CD4-positive, alpha-beta T cell treated with Interferon gamma for 1 hour (primary cell): ENCODE data around the gene ATP8A2.
A peak's percentile ranks its signal among the peaks of the same experiment; 100 is the strongest.

Source experiments
- DNase-seq: peaks from one replicate; pipeline ENCODE4 v3.0.0-alpha.2; 2020

Gene ATP8A2

DNA sequence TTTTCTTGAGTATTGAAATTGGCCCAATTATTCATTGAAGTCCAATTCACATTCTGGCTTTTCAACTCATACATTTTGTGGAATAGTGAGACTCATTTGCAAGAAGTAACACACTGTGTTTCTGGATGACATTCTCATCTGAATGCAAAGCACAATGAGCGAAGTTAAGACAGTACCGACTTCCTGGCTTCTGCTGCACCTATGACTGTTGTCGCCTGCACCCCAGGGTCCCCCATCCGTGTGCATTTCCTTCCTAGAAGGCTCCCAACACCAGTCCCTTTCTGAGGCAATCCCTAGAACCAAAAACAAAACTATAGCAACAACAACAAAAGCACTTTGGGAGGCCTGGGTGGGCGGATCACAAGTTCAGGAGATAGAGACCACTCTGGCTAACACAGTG, 496.7 kb downstream of the ATP8A2 start:
- DNase-seq = no peak

DNA sequence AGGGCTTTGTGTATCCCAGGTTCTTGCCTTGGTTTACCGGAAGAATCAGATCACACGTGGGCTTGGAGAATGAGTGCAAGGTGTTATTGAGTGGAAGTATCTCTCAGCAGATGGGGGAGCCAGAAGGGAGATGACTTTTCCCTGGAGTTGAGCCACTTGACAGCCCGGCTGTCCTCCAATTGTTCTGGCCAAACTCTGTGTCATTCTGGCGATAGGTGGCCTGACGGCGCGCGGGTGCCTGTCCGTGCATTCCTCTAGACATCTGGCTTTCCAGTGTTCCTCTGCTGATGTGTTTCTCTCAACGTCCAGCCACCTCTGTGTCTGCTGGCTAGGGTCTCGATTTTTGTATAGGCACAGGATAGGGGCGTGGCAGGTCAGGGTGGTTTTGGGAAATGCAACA, 498.2 kb downstream of the ATP8A2 start:
- DNase-seq = no peak

DNA sequence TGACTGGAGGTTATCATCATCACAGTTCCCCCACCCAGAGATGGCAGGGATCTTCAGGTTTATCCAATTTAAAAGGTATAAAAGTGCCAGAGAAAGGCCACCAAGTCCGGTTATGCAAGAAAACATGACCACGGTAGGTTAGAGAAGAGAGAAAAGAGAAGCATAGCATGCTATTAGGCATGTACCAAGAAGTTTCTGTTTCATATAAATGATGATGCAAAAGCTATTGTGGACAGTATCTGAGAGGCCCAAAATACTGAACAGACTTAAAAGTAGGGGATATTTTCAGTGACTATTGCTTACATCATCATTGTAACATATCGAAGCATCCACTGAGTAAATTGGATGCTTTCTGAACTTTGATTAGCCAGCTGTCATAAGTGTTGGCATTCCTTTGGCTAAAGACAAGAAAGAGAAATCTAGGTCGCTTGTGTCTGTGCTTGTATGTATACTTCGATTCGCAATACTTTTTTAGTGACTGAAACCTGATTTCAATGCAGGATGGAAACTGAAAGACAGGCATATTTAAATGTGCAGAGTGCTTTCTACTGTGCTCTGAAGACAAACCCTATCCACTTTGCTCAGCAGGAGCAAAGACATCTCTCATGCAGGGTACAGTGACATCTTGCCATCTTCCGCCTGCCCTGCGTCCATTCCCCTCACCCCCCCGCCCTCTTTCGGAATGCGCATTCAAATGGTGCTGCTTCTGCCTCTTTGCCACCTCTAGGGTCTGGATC, 499.8 kb downstream of the ATP8A2 start:
- no peak for DNase-seq

DNA sequence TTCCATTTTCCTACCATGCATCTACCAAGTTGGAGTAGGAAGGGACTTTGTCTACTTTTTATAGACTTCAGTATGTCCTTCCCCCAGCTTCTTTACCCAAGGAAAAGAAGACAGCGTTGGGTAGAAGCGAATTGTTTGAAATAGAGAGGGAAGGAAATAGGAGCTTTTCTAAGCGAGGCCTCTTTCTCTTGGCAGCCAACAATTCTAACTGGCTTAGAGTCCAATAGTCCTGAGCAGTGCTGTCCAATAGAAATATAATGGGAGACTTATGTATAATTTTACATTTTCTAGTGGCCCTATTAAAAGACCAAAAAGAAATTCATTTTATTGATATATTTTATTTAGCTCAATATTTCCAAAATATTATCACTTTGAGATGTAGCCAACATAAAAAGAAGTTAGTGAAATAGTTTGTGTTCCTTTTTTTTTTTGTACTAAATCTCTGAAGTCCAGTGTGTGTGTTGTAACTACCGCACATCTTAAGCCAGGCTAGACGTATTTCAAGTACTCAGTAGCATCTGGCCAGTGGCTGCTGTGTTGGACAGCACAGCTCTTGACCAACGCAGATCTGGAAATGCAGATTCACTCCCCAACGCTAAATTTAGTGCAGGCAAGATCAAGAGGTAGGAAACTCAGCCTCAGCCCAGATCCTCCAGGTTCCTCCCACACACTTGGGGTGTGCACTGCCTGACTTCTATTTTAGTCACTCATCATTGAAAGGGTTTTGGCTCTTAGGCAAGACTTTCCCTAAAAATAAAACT, 500.9 kb downstream of the ATP8A2 start:
- DNase-seq = no peak

DNA sequence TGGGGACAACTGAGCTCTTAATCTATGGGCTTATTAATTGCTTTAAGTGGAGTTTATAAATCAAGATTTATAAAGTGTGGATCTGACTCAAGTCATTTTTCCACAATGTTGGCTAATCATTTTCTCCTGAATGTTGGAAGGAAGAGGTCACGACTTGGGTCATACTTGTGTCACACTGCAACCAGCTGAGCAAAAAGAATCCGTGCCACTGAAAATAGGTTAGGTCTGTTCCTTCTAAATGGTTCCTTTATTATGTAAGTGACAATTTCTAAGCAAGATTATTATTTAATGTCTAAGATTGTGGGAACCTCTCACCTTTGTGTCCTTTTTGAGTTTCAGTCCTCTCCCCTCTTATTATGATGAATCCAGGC, 501.5 kb downstream of the ATP8A2 start:
- no peak for DNase-seq

DNA sequence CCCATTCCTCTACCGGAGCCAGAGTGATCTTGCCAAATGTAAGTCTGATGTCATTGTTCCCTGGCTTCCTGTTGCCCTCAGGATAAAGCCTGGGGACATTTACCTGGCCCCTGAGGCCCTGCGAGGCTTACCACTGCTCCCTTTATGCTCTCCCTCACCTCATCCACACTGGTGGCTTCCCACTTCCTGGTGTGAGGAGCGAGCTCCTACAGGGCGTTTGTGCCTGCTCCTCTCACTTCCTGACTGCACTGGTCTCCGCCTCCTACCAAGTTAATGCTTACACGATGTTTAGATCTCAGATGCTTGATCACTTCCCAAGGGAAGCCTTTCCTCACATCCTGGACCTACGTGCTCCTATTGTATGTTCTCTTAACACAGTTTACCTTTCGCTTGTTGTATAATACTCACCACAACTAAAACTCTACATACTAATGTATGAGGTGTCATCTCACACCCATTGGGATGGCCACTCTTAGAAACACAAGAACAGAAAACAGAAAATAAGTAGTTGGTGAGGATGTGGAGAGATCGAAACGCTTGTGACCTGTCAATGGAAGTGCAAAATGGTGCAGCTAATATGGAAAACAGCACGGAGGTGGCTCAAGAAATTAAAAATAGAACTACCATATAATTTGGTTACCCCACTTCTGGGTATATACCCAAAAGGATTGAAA, 502.4 kb downstream of the ATP8A2 start:
- no peak for DNase-seq

DNA sequence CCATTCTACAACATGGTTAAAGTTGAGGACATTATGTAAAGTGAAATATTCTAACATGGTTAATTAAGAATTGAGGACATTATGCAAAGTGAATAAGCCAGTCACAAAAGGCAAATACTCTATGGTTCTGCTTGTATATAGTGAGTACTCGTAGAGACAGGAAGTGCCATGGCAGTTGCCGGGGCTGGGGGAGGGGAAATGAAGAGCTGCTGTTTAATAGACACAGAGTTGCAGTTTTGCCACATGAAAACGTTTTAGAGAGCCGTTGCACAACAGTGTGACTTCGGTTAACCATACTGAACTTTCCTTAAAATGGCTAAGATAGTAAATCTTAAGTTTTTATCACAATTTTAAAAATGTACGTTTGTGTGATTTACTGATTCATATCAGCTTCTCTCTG, 503.1 kb downstream of the ATP8A2 start:
- DNase-seq = peak; percentile 67

DNA sequence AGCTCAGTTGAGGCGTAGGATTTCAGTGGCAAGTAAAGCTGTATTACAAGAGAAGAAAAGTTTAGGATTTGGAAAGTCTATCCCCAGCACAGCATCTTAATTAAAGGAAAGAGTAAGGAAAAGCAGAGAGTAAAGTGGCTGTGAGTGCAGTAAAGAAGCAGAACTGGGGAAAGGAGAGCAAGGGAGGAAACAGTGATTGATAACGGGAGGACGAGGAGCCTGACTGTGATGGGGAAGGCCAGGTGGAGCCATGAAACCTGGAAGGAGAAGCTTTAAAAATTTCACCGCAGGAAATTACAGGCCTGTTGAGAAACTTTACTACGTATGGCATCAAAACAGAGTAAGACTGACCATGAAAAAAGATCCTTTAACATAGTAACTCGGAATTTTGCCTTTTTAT, 504.5 kb downstream of the ATP8A2 start:
- no peak for DNase-seq

DNA sequence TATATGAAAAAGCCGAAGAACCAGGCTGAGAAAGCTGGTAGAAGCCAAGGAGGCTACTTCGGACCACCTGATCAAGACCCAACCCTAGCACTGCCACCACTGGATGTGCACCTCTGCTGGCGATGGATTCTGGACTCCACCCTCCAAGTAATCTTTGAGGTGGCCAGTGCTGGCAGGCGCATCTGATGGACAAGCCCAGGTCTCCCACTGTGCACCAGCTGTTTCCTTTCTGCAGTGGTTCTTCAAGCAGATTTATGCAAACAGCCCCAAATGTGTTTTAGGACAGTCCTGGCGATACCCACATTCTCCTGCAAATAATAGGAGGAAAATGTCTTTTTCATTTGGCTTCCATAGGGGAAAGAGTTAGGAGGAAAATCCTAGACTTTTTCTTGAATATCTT, 507.7 kb downstream of the ATP8A2 start:
- no peak for DNase-seq

DNA sequence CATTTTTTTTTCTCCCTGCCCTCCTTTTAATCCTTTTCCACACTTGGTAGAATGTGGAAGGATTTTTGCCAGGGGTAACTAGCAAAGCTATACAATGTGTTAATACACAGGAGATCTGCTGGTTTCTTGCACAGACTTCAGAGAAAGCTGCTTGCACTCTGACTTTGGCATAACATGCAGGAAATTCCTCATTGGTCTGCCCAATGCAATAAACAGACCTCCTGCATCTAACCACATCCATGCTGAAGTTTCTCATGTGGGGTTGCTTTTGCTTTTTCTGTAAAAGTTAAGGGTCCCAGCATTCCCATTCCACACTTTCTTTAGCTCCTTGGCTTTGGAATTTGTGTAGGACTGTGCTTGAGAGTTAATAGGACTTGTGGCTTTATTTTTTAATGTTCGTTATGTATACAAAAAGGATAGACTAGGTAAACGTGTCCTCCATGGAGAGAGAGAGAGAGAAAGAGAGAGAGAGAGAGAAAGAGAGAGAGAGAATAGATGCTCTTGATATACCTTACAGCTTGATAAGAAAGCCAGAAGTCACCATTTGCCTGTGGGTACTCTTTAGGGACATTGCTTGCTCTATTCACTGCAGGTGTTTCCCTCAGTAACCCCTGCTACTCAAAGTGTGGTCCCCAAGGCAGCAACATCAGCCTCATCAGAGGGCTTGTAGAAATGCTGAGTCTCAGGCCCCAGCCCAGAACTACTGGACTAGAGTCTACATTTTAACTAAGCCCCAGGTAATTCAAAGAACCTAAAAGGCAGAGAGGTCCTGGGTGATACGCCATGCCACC, 509.6 kb downstream of the ATP8A2 start:
- DNase-seq = no peak

DNA sequence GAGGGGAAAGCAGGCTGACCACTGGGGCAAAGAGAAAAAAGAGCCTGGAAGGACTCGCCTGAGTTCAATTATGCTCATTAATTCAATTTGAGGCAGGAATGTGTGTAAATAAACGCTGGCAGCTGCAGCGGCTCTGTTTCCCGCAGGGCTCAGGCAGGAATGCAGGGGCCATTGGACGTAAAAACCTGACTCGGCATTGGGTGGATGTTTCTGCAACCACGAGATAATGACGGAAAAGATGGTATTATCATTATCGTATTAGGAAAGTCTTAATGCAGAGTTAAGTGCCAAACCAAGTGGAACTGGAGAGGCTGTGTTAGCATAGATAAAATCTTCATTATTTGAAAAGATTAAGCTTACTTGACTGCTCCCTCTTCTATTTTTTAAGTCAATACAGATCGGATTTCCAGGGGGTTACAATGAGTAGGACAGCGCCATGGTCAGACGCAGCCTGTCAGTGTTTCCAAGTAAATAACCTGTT, 510.2 kb downstream of the ATP8A2 start:
- DNase-seq = no peak

DNA sequence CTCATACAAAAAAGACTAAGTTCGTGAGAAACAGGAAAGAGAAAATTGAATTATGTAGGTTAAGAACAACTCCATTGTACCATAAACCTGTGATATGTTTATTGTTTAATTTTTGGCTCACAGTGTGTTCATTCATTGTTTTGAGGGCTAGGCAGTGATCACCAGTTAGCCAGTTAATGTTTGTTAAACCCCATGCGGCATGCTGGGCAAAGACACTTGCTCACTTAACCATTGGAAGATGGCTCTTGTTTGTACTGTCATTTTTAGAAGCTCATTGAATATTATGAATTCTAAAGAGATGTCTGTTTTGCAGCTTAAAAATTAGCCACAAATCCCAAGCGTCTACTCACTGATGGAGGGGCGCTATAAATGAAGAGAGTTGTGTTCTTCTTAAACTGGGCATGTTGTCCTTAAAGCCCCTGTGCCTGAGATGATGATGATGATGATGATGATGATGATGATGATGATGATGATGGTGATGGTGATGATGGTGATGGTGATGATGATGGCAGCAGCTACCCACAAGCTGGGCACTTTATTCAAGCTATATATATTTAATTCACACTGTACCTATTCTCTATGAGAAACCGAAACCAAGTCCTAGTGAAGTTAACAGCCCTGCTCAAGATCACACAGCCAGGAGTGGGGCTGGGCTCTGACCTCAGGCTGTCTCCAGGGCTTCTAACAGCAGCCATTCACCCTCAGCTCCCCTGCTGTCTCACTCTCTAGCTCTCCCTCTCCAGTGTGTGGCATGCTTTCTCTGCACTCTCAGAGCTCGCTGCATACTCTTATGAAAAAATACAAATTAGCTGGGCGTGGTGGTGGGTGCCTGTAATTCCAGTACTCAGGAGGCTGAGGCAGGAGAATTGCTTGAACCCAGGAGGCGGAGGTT, 510.9 kb downstream of the ATP8A2 start:
- DNase-seq = no peak

DNA sequence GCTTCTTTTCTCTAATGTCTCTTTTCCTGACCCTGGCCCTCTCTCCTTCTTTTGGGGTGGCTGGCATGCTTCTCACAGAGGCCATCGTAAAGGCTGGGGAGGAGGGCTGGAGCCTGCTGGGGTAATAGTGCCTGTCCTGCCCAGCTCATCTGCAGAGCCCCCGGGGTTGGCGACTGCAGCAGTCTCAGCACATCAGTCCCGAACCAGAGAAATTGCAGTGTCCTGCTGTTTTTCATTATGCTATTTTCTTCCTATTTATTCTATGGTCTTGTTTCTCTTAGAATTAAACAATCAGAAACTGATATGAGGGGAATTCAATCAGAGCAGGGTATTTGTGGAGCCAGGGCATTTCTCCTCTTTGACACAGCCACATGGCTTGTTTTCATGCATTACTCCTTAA, 513.6 kb downstream of the ATP8A2 start:
- no peak for DNase-seq

DNA sequence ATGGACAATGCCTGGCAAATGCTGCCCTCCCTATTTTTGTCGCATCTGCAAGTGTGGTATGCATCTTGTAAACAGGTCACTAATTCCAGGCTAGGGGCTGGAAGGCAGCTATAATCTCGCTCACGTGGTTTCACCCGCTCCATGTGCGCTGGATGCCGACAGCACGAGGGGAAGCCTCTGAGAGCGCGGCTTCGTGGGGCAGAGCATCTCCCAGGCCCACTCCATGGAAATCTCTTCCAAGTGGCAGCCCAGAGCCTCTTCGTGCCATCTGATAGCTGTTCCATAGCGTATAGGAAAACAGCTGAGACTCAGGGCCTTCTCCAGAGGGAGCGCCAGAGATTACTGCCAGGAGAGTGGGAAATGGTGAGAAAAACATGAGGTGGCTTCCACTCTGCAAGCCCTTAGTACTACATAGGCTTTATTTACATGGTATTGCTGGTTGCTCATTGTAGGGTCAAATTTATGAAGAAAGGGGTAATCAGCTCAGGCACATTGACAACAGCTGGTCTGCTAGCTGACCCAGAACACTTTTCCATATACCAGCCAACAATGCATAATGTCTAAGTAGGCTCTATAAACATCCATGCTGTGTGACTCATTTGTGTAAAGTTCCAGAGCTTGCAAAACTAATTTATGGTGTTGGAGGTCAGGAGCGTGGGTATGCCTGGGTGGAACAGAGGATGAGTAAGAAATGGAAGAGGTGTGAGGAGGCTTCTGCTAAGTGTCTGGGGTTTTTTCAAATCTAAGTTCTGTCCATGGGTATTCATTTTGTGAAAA, 514.9 kb downstream of the ATP8A2 start:
- DNase-seq = no peak

DNA sequence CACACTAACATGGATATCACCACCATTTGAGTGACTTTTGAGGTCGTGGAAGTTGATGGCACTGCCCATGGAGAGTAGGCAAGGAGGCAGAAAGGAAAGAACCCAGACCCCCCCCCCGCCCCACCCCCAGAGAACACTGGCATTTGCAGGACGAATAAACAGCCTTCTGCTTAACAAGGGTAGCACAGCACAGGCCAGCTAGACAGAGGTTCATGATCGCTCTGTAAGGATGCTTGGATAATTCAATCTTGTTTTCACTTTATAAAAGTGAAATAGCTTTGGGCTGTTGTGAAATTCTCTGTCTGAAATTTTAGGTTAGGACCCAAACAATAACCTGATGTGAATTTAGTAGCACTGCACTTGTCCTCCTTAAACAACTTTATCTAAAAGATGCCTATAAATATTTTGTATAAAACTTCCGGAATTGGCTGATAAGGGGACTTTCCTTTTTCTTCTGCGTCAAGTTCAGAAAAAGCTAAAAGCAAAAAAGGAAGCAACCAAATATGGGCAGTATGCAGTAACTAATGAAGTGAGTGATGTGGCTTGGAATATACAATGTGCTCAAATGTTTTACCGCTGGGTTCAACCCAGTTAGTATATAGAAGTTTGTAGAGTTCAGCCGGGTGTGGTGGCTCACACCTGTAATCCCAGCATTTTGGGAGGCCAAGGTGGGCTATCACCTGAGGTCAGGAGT, 516.3 kb downstream of the ATP8A2 start:
- DNase-seq = no peak

DNA sequence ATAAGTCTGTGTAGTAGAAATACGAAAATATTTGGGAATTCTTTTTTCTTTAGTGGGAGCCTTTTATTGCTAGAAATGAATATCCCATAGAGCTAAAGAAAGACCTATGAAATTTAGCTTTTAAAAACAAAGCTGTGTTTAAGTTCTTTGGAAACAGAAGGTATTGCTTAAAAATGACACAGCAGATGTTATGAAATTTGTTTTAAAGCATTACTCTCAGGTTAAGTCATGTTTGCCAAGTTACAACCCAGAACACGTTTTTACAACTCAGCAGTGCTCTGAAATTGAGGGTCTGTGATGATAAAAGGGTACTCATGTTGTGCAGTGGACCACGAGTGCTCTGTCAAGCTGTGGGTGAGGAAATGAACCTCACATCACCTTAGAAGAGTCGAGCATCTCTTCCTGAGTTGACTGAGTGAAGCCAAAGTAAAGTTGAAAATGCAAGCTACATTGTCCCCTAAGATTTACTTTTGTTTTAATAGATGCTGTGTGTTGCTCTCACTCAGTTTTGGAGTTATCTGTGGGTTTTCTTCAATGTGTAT, 519.0 kb downstream of the ATP8A2 start:
- no peak for DNase-seq

DNA sequence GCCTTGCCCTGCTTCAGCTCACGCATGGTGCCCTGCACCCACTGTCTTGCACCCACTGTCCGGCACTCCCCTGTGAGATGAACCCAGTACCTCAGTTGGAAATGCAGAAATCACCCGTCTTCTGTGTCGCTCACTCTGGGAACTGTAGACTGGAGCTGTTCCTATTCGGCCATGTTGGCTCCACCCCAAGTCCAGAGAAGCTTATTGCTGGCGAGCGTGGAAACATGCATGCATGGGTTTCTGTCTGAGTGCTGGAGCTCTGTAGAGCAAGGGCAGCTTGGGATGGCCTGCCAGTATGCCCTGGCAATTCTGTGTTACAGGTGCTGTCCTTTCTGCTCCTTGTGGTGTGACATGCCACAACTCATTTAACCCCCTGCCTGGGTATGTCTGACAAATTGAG, 527.2 kb downstream of the ATP8A2 start:
- no peak for DNase-seq

DNA sequence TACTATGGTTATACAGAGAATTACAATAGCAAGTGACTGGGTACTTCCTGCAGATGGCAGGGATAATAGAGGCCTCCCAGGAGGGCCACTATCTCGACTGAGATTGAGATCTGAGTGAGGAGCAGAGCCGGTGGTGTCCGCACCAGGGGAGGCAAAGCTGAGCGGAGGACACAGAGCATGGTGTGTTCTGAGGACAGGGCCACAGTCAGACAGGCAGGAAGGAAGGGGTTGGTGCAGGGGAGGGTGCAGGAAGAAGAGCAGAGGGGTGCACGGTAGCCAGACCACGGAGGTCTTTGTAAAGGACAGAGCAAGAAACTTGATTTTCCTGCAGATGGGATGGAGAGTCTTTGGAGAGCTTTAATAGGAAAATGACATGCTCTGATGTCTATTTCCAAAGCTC, 527.7 kb downstream of the ATP8A2 start:
- DNase-seq = no peak

DNA sequence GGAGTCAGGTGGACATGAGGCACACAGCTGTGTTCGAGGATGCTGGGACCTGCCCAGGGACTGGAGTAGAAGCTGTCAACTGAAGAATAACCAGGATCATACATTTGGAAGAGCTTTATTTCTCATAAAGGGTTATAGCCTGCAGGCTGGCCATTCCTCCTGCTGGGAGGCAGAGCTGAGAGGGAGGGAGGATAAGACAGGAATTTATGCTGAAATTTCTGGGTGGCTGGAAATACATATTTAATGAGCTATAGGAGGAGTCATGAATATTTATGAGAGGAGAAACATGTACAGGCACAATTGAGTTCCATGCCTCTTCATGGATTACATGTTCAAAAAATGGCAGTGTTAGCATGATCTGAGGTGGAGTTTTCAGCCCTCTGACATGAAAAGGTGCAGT, 528.2 kb downstream of the ATP8A2 start:
- DNase-seq = no peak
